Measurements from ENCODE around the gene ZNF618.

ZNF618 gene

DNA sequence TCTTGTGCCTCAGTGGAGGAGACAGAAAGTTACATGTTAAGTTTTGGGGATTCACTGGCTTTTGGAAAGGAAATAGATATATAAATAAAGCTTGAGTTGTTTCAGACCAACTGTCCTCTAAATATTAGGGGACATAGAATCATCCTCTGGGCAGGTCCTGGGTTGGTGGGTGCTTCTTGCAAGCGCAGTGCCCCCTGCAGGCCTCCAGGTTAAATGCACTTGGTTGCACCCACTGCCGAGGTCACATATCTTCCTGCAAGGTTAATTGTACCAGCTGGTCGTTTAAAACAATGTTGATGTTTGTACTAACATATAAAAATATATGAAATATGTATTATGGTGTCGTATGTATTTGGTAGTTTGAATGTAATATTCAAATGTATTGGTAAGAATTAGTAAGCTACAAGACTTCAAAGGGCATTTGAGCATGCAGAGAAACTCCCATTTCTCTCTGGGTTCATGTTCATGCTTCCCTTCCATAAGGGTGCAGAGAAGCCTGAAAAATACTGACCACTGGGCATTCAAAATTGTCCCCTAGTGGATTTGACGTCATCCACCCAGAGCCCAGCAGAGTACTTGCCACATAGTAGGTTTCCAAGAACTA lies 87.0 kb downstream of the ZNF618 start:
- DNase-seq (ENCODE audit: insufficient read length, low spot score): peak; percentile 60
- no peak for FAIRE-seq
- TF ChIP-seq, protein P1, sequence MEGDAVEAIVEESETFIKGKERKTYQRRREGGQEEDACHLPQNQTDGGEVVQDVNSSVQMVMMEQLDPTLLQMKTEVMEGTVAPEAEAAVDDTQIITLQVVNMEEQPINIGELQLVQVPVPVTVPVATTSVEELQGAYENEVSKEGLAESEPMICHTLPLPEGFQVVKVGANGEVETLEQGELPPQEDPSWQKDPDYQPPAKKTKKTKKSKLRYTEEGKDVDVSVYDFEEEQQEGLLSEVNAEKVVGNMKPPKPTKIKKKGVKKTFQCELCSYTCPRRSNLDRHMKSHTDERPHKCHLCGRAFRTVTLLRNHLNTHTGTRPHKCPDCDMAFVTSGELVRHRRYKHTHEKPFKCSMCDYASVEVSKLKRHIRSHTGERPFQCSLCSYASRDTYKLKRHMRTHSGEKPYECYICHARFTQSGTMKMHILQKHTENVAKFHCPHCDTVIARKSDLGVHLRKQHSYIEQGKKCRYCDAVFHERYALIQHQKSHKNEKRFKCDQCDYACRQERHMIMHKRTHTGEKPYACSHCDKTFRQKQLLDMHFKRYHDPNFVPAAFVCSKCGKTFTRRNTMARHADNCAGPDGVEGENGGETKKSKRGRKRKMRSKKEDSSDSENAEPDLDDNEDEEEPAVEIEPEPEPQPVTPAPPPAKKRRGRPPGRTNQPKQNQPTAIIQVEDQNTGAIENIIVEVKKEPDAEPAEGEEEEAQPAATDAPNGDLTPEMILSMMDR (IDR thresholded peaks at IDR 0.05; ENCODE audit: insufficient read depth, missing control alignments): peak; percentile 52

DNA sequence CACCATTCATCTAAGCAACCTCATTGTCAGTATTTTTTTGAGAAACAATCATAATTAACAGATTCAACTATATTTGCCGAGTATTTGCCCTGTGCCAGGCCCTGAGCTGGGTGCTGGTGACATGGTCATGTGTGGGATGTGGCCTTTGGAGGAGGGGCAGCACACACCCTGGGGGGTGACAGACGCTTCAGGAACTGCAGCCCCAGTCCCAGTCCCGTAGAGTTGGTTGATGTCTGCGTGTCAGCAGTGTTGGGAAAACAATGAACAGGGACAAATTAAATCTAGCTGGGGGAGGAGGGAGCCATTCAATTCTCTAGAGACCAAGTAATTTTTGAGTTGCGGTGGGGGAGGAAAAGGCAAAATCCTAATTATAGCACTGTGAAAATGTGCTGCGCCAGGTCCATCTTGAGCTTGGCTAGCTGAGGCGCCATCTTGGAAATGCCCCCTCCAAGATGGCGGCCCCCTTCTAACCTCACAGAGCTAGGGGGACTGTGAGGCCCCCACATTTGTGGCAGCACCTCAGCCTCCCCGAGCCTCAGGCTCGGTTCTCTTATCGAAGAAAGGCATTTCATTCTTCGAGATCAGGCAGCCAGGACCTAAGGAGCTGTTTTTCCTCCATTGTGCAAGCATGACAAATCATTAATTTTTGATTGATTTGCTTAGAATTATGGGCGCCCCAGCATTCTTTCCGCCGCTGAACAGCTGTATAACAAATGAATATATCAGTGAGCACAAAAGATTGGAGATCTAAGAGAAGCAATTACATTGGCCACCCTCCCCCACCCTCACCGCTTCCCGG lies 87.8 kb downstream of the ZNF618 start:
- TF ChIP-seq, protein P1 (IDR thresholded peaks at IDR 0.05; ENCODE audit: insufficient read depth, missing control alignments): no peak
- FAIRE-seq (no peak), DNase-seq (ENCODE audit: insufficient read length, low spot score) (no peak)

DNA sequence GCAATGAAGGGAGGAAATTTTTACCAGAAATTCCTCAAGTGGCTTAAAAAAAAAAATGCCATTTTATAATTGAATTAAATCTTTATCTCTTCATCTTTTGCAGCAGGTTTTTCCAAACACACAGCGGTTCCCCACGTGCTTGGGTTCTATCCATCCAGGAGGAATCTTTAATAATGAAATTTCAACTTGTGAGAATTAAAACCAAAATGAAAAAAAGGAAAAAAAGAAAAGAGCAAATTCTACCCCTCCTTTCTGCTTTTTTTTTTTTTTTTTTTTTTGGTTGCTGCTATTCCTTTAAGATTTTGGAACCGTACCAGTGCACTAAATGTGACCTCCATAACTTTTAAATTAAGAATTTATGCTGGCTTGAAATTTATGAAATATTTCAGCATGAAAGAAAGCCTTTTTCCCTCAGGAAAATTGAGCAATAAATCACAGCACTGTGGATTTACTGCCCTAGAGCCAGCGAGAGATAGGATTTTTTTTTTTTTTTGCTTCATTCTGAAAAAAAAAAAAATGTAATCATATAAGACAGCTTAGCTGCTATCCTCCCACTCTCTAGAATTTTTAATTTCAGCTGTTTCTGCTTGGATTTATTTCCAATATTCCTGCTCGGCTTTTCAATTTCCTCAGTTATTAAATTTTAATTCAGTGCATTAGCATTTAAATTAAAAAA lies 88.5 kb downstream of the ZNF618 start:
- TF ChIP-seq, protein P1 (IDR thresholded peaks at IDR 0.05; ENCODE audit: insufficient read depth, missing control alignments): no peak
- DNase-seq (ENCODE audit: insufficient read length, low spot score) (no peak), FAIRE-seq (no peak)

DNA sequence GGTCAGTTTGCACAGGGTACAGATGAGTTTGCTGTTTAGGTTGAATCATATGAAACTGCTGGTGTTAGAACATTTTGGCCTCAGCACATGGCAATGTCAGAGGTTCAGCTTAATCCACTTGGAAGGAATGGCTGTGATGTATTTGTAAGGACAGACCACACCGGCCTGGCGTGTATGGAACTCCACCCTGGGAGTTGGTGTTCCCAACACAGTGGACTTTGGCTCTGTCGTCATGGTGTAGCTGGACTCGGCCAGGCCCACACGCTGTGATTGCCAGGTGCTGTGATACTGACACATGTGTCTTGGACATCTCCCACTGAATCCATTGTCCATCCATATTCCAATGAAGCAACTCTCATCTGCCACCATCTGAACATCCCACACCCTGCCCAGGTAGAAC lies 90.3 kb downstream of the ZNF618 start:
- no peak for FAIRE-seq
- no peak for DNase-seq (ENCODE audit: insufficient read length, low spot score)
- TF ChIP-seq, protein P1 (IDR thresholded peaks at IDR 0.05; ENCODE audit: insufficient read depth, missing control alignments): no peak

DNA sequence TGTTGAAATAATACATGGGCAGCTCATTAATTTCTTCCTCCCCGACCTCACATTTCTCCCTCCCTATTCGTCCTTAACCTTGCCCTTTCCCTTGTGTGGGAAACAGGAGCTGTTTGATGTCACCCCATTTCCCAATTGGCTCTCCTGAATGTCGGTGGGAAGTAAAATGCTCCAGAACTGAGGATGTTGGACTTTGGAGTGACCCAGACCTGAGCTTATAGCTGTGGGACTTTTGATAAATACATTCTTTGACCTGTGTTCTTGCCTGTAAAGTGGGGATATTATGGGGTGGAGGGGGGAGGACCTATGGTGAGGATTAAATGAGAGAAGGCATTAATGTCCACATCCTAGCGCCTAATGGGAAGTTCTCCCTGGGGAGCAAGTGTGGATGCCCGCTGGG lies 91.3 kb downstream of the ZNF618 start:
- TF ChIP-seq, protein P1 (IDR thresholded peaks at IDR 0.05; ENCODE audit: insufficient read depth, missing control alignments): no peak
- no peak for FAIRE-seq

DNA sequence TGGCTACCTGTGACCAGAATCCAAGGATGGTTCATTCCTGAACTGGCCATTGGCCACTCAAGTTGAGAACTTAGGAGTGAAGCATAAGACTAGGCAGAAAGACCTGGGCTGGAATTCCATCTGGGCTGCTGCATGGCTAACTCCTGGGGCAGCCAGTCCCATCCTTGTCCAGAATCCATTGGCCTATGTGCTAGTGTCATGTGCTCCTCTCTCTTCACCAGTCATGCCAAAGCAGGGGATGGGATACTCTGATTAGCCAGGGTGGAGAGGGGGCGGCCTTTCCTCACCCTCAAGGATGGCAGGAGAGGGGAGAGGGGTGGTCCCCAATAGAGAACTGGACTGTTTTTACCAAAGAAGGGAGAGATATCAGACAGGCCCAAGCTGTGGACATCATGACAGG lies 93.2 kb downstream of the ZNF618 start:
- FAIRE-seq: no peak

More for the DNA sequence above, 91.3 kb downstream of the ZNF618 start:
- DNase-seq (ENCODE audit: insufficient read length, low spot score): no peak

More for the DNA sequence above, 93.2 kb downstream of the ZNF618 start:
- TF ChIP-seq, protein P1 (IDR thresholded peaks at IDR 0.05; ENCODE audit: insufficient read depth, missing control alignments): no peak
- no peak for DNase-seq (ENCODE audit: insufficient read length, low spot score)
